Measurements from ENCODE around the gene PAK1. TPM values are rescaled to one million over a fixed set of nuclear protein-coding genes. Genes with fewer than 3 reads are reported as not detected.

The PAK1 gene
- total and polyA plus RNA-seq, 4 donors = 36.0 to 60.4 (median 55.8) TPM

DNA sequence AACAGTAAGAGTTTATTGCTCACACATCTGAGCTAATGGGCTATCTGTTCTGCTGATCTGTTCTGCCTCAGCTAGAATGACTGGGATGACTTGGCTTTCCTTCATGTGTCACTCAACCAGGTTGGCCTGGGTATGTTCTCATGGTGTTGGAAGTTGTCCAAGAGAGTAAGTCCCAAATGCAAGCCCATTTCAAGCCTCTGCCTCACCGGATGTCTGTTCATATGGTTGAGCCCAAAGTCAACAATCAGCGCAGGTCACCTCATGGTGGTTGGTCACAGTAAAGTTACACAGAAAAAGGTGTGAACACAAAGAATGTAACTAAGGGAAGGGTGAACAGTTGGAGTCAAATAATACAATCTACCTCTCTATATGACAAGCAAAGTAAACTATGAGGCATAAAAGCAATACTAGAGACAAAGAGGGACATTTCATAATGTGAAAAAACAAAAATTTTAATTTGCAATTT is 174.3 kb downstream of the PAK1 start:
- Histone ChIP-seq H3K9me3 (ENCODE audit: control insufficient read depth, insufficient read depth, low read length) (no peaks in the 10 kb centered on the region), H3K27ac (ENCODE audit: low read depth, low read length) (no peak overlapping the region), H3K4me3 (ENCODE audit: low read depth, low read length) (no peak overlapping the region), H3K4me1 (ENCODE audit: control insufficient read depth, insufficient read depth, low read length) (no peaks in the 10 kb centered on the region), H3K27me3 (ENCODE audit: control insufficient read depth, insufficient read depth, low read length) (no peaks in the 10 kb centered on the region), H3K36me3 (ENCODE audit: control insufficient read depth, insufficient read depth, low read length) (no peaks in the 10 kb centered on the region)
- no peak for DNase-seq (ENCODE audit: low read depth in 4 of 6, low spot score in 6 of 6)
- WGBS (ENCODE audit: insufficient coverage) = 83% methylated on average over 1 of the region's 2 CpGs

DNA sequence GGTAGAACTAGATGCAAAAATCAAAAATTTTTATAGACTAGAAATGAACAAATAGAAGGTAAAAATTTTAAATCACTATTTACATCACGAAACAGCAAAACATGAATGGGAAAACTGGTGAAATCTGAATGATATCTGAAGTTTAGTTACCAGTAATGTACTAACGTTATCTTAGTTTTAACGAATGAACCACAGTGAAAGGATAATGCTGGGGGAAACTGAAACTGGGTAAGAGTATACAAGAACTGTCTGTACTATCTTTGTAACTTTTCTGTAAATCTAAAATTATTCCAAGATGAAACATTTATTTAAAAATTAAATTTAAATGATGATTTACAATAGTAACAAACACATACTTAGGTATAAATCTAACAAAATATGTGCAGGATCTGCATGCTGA is 179.9 kb downstream of the PAK1 start:
- DNase-seq (ENCODE audit: low read depth in 4 of 6, low spot score in 6 of 6) = no peak
- H3K9me3 ChIP-seq (ENCODE audit: control insufficient read depth, insufficient read depth, low read length) = no peaks in the 10 kb centered on the region
- no peak overlapping the region for H3K4me3 ChIP-seq (ENCODE audit: low read depth, low read length)
- 100% methylated on average over 2 of the region's 3 CpGs for WGBS (ENCODE audit: insufficient coverage)
- no peaks in the 10 kb centered on the region for H3K4me1 ChIP-seq (ENCODE audit: control insufficient read depth, insufficient read depth, low read length)
- H3K36me3 ChIP-seq (ENCODE audit: control insufficient read depth, insufficient read depth, low read length) = no peaks in the 10 kb centered on the region
- no peak overlapping the region for H3K27ac ChIP-seq (ENCODE audit: low read depth, low read length)
- H3K27me3 ChIP-seq (ENCODE audit: control insufficient read depth, insufficient read depth, low read length) = no peaks in the 10 kb centered on the region

DNA sequence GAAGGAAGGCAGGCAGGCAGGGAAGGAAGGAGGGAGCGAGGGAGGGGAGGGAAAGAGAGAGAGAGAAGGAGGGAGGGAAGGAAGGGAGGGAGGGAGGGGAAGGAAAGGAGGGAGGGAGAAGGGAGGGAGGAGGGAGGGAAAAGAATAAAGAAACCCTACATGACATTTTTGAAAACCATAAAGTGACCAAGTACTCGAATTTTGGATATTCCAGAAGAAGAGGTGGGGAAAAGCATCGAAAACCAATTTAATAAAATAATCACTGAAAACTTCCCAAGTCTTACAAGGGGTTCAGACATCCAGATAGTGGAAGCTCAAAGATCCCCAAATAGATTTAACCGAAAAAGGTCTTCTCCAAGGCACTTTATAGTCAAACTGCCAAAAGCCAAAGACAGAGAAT is 184.2 kb downstream of the PAK1 start:
- Histone ChIP-seq H3K36me3 (ENCODE audit: control insufficient read depth, insufficient read depth, low read length) (no peaks in the 10 kb centered on the region), H3K27me3 (ENCODE audit: control insufficient read depth, insufficient read depth, low read length) (no peaks in the 10 kb centered on the region), H3K27ac (ENCODE audit: low read depth, low read length) (no peak overlapping the region), H3K9me3 (ENCODE audit: control insufficient read depth, insufficient read depth, low read length) (no peaks in the 10 kb centered on the region), H3K4me3 (ENCODE audit: low read depth, low read length) (no peak overlapping the region), H3K4me1 (ENCODE audit: control insufficient read depth, insufficient read depth, low read length) (no peaks in the 10 kb centered on the region)
- WGBS (ENCODE audit: insufficient coverage) = 100% methylated on average over 2 of the region's 4 CpGs
- DNase-seq (ENCODE audit: low read depth in 4 of 6, low spot score in 6 of 6) = no peak

DNA sequence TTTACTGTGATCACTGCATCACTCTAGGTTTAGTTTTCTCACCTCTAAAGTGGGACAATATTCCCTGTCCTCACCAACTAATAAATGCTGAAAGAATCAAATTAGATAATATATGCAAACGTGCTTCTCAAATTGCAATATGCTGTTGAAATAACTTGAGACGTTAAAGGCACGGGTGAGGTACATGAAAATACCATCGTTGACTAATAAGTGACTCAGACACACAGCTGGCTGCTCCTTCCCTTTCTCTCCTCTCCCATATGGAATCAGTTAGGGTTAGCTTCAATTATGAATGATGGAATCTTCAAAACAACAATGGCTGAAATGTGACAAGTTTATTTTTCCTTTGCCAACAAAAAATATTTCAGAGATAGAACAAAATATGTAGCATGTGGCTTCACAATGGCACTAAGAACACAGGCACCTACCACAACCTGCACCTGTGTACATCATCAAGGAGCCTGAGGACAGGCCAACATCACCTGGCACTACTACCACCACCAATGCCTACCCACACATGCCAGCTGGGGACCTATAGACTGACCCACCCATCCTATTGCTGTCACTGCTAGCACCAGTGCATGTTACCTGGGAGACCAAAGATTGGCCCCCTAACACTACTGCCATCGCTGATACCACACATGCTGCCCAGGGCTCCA is 186.2 kb downstream of the PAK1 start:
- Histone ChIP-seq H3K27me3 (ENCODE audit: control insufficient read depth, insufficient read depth, low read length) (no peaks in the 10 kb centered on the region), H3K4me3 (ENCODE audit: low read depth, low read length) (no peak overlapping the region), H3K27ac (ENCODE audit: low read depth, low read length) (no peak overlapping the region), H3K4me1 (ENCODE audit: control insufficient read depth, insufficient read depth, low read length) (no peaks in the 10 kb centered on the region), H3K36me3 (ENCODE audit: control insufficient read depth, insufficient read depth, low read length) (no peaks in the 10 kb centered on the region), H3K9me3 (ENCODE audit: control insufficient read depth, insufficient read depth, low read length) (no peaks in the 10 kb centered on the region)
- WGBS (ENCODE audit: insufficient coverage) = 88% methylated on average over 1 of the region's 5 CpGs
- no peak for DNase-seq (ENCODE audit: low read depth in 4 of 6, low spot score in 6 of 6)

DNA sequence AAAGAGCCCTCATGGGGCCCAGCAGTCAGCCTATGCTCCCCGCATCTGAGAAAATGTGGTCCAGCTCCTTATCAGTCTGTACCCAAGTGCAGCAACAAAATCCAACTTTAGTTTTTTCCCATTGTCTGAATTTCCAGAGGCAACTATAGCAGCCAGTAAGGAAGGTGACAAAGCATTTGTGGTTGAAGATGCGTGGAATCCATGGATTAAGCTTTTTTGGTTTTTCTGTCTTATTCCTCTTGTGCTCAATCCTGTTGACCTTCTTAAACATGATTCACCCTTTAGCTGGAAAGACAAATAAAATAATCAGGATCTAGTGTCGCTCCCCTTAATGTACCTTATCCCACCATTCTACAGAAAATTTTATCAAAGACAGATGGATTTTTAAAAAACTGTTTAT is 186.8 kb downstream of the PAK1 start:
- no peak for DNase-seq (ENCODE audit: low read depth in 4 of 6, low spot score in 6 of 6)
- H3K27ac ChIP-seq (ENCODE audit: low read depth, low read length) = no peak overlapping the region
- H3K9me3 ChIP-seq (ENCODE audit: control insufficient read depth, insufficient read depth, low read length) = no peaks in the 10 kb centered on the region
- WGBS (ENCODE audit: insufficient coverage) = 92% methylated on average over 2 of the region's 3 CpGs
- no peaks in the 10 kb centered on the region for H3K27me3 ChIP-seq (ENCODE audit: control insufficient read depth, insufficient read depth, low read length)
- no peak overlapping the region for H3K4me3 ChIP-seq (ENCODE audit: low read depth, low read length)
- no peaks in the 10 kb centered on the region for H3K36me3 ChIP-seq (ENCODE audit: control insufficient read depth, insufficient read depth, low read length)
- no peaks in the 10 kb centered on the region for H3K4me1 ChIP-seq (ENCODE audit: control insufficient read depth, insufficient read depth, low read length)

DNA sequence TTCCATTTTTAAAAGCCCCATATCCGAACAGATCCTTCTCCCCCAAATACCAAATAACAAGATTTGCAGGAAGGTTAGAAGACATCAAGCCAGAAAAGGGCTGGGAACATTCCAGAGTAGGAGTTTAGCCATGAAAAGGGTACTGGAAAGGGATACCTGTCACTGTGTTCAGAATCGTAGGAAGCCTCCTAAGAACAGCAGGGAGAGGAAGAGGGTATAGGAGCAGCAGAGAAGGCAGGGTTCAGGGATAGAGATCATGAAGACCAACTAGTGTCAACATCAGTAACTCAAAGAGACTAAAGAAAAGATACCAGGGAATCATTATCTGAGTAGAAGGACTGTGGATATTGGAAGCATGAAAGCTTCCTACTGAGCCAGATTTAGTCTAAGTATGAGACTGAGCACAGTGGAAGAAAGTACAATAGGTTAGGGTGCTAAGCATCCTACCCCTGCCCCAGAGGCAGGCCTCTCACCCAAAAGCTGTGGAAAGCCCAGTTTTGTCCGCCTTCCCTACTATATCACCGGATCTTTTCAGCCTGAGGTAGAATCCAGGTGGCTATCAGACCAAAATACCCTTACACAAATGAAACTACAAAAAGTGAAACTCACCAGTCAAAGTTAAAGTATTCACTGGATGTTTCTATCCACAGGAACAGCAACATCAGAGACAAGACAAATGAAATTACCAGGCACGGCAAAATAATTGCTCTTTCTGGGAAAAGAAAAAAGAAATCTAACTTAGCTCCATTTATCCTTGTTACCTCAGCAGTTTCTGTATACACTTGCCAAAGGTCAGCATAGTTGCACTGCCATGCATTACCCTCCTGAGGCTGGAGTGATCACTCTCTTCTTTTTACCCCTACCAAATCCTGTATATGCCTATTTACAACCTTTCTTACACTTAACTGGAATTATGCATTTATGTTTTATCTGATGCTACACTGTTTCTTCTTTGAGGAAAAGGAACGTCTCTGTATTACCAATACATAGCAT is 189.1 kb downstream of the PAK1 start:
- no peaks in the 10 kb centered on the region for H3K27me3 ChIP-seq (ENCODE audit: control insufficient read depth, insufficient read depth, low read length)
- 82% methylated on average over 4 of the region's 6 CpGs for whole genome bisulfite sequencing (ENCODE audit: insufficient coverage)
- H3K4me1 ChIP-seq (ENCODE audit: control insufficient read depth, insufficient read depth, low read length) = no peaks in the 10 kb centered on the region
- H3K36me3 ChIP-seq (ENCODE audit: control insufficient read depth, insufficient read depth, low read length) = no peaks in the 10 kb centered on the region
- no peak overlapping the region for H3K4me3 ChIP-seq (ENCODE audit: low read depth, low read length)
- H3K27ac ChIP-seq (ENCODE audit: low read depth, low read length) = no peak overlapping the region
- peak in 1 of 6 donors; percentile 3 for DNase-seq (ENCODE audit: low read depth in 4 of 6, low spot score in 6 of 6)
- H3K9me3 ChIP-seq (ENCODE audit: control insufficient read depth, insufficient read depth, low read length) = peaks cover 1% of the 10 kb centered on the region

DNA sequence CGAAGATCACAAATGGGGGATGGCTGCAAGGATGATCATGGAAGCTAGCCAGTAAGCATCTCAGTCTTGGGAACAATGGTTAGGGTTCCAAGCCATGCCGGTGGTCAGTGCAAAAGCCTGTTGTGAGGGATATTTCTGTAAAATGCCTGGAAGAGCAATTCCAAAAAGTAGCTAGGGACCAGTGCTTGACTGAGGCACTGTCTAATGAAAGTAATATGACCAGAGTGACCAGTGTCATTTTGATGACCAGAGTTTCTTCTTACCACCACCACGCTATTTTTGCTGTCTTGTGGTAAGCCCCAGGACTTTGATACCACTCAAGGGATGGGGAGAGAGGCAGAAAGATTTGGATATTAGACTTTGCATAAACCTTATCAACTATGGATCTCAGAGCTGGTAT is 190.8 kb downstream of the PAK1 start:
- Histone ChIP-seq H3K4me1 (ENCODE audit: control insufficient read depth, insufficient read depth, low read length) (no peaks in the 10 kb centered on the region), H3K36me3 (ENCODE audit: control insufficient read depth, insufficient read depth, low read length) (no peaks in the 10 kb centered on the region), H3K27ac (ENCODE audit: low read depth, low read length) (no peak overlapping the region), H3K9me3 (ENCODE audit: control insufficient read depth, insufficient read depth, low read length) (peaks cover 1% of the 10 kb centered on the region), H3K4me3 (ENCODE audit: low read depth, low read length) (no peak overlapping the region), H3K27me3 (ENCODE audit: control insufficient read depth, insufficient read depth, low read length) (no peaks in the 10 kb centered on the region)
- DNase-seq (ENCODE audit: low read depth in 4 of 6, low spot score in 6 of 6) = no peak
- WGBS (ENCODE audit: insufficient coverage) = 40% methylated on average over 2 of the region's 3 CpGs

DNA sequence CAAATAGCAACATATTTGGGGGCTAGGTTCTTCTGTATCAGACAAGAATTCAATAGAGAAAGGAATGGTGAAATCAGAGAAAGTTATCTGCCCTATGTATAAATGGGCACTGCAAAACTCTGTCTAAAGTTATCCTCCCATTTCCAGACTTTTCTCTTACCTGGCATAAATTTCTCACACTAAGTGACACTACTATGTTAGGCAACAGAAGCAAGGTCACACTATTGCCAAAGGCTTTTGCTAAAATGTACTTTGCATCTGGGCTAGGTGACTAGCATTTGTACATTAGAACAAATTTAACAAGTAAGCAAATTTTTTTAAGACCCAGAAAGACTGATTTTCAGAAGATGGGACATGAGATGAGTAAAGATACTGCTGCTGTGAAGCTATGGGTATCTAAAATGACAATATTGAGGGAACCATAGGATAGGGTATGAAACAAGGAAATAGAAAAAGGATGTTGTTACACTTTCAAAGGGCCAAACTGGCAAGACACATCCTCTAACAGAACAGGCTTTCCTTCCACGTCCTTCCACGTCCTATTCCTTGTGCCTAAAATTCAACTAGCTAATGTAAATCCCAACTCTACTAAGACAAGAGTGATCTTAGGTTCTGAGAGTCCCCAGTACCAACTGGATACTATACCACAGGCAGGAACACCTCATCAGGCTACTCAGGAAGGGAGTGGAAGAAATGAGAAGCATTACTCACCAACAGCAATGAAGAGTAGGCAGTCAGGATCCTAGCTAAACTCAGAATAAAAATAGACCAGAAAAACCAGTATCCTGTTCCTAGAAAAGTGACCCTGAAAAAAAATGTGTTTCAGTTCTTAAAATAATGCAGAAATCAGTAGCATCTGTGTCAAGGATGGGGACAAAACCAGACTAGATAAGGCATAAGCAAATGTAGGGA is 195.0 kb downstream of the PAK1 start:
- no peak for DNase-seq (ENCODE audit: low read depth in 4 of 6, low spot score in 6 of 6)
- Histone ChIP-seq H3K27ac (ENCODE audit: low read depth, low read length) (no peak overlapping the region), H3K9me3 (ENCODE audit: control insufficient read depth, insufficient read depth, low read length) (peaks cover 1% of the 10 kb centered on the region), H3K4me1 (ENCODE audit: control insufficient read depth, insufficient read depth, low read length) (no peaks in the 10 kb centered on the region), H3K4me3 (ENCODE audit: low read depth, low read length) (no peak overlapping the region), H3K36me3 (ENCODE audit: control insufficient read depth, insufficient read depth, low read length) (no peaks in the 10 kb centered on the region), H3K27me3 (ENCODE audit: control insufficient read depth, insufficient read depth, low read length) (no peaks in the 10 kb centered on the region)
- 83% methylated on average over 2 of the region's 2 CpGs for WGBS (ENCODE audit: insufficient coverage)

DNA sequence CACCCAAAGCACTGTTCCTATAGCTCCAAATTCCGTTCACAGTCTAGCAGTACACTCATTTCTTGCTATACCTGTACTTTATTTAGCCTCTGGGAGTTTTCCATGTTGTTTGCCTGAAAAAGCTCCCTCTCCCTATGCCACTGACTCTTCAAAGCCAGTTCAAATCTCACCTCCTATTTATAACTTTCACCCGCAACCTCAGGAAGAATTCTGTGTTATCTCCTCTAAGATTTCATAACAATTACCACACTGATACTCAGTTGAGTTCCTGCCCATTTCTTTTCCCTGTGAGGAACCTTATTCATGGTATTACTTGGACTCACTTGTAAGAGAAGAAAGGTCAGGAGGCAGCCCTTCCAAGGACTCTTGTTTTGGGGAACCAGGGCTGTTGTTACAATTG is 197.6 kb downstream of the PAK1 start:
- 91% methylated on average over 1 of the region's 2 CpGs for WGBS (ENCODE audit: insufficient coverage)
- Histone ChIP-seq H3K27me3 (ENCODE audit: control insufficient read depth, insufficient read depth, low read length) (no peaks in the 10 kb centered on the region), H3K9me3 (ENCODE audit: control insufficient read depth, insufficient read depth, low read length) (peaks cover 1% of the 10 kb centered on the region), H3K4me1 (ENCODE audit: control insufficient read depth, insufficient read depth, low read length) (no peaks in the 10 kb centered on the region), H3K27ac (ENCODE audit: low read depth, low read length) (no peak overlapping the region), H3K36me3 (ENCODE audit: control insufficient read depth, insufficient read depth, low read length) (no peaks in the 10 kb centered on the region), H3K4me3 (ENCODE audit: low read depth, low read length) (no peak overlapping the region)
- no peak for DNase-seq (ENCODE audit: low read depth in 4 of 6, low spot score in 6 of 6)

Measured in spinal cord (tissue), 10 donors.